Stimulated activated CD4-positive, alpha-beta T cell treated with anti-CD3 and anti-CD28 coated beads, TNF-alpha, amount 100 ng/mL, for 1 hour (primary cell): ENCODE results near the gene NMRAL1.

Experiments used
- DNase-seq, 3 donors: peaks; one replicate each; pipeline ENCODE4 v3.0.0-alpha.2; 2020; ENCODE audit warnings: low read depth in 3 of 3, low spot score in 1 of 3

Gene NMRAL1

GRCh38 chr16:4474192-4474961 is at the start of gene NMRAL1:
NMRAL1 (minus strand) TSS chr16:4474625; CDS start chr16:4474132, 493 bp downstream.
- peak; percentile 51 to 70 (median 55) for DNase-seq

DNA sequence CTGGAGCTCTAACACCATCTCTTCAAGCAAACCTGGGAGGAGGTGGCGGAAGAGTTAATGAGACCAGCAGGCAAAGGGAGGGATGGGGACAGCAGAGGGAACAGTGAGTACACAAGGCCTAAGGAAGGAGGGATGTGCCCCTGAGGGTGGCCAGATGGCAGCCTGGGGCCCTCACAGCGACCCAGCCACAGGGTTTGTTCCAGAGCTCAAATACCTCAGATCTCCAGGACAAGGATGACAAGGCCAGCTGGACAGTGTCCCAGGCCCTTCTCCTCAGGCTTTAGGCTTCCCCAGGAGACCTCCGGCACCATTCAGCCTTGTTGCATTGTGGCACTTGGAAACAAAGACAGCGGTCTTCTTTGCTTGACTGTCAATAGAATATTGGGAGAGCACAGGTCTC is 49.3 kb upstream of the NMRAL1 start:
- no peak for DNase-seq

DNA sequence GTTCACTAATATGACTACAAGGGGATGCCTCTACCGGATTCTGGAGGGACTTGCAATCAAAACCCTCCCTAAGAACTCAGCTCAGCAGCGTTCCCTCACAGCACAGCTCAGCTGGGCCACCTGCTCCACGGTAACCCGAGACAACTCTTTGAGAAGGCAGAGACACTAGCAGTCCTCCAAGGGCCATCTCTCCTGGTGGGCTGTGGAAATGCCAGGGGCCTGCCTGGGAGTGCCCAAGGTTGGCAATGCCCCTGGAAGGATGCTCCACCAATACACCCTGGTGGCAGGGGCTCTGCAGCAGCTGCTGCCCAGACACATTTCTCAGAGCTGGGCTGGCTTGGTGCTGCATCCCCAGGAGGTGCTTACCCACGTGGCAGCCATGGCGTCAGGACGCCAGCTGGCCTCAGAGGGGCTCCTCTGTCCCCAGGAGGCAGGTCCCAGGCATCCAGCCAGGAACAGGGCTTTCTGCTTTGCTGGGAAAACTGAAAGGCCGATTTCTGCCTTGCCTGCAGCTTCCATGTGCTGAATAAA is 47.7 kb upstream of the NMRAL1 start:
- no peak for DNase-seq

GRCh38 chr16:4520913-4521312 is 46.5 kb upstream of the NMRAL1 start:
- no peak for DNase-seq

- no peak for DNase-seq
Observed at GRCh38 chr16:4519274-4520058, 45.0 kb upstream of the NMRAL1 start.

DNA sequence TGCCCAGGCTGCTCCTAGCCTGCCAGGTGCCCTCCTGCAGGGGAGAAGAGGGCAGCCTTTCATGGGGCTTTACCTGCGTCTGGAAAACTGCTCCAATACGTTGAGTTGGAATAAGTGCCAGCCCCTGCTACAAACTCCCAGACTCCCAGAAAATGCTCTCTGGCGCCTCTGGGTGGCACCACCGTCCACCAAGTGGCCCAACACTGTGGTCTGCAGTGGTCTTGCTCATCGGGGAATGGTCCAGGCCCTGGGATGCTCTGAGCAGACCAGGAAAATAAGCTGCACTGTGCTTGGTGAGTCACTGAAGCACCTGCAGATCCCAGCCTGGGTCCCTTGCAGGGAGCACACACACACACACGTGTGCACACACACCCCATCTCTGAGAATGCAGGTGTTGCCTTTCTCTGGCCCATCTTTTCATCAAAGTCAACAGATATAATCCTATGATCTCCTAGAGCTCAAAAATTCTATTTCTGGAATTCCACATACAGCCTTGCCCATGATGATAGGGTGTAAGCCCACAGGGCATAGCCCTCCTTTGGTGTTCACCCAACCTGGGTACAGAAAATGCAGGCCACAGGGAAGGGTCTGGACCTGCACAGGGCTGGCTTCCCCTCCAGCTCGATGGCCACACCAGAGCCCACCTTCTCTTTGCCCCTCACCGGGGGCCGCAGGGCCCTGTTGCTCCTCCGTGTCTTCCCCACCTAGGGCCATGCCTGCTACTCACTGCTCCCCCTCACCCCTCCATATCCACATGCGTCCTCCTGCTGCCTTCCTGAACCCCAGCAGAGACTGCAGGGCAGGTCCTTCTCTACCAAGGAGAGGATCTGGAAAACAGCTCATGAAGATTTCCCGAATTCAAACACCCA is 43.6 kb upstream of the NMRAL1 start:
- no peak for DNase-seq

- no peak for DNase-seq
Observed at GRCh38 chr16:4515611-4516233, 41.3 kb upstream of the NMRAL1 start.

DNA sequence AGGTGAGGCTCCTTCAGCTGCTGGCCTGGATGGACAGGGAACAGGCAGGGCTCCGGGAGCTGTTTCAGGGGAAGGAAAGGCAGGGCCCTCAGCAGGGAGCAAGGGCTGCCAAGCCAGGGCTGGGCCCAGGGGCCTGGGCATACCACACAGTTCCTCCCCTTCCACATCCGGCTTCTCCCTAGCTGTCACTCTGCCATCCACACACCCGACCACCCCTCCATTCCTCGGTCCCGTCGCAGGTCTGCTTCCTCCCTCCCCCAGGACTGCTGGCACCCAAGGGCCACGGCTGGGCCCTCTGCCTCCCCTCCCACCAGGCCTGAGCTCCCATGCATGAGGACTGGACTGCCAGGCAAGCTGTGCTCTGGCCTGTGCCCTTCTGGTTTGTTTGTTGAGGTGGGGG is 40.2 kb upstream of the NMRAL1 start:
- DNase-seq: no peak

GRCh38 chr16:4513881-4514280 is 39.5 kb upstream of the NMRAL1 start:
- no peak for DNase-seq

- no peak for DNase-seq
Observed at GRCh38 chr16:4513086-4513860, 38.8 kb upstream of the NMRAL1 start.

- DNase-seq: no peak
Observed at GRCh38 chr16:4512473-4512872, 38.0 kb upstream of the NMRAL1 start.

DNA sequence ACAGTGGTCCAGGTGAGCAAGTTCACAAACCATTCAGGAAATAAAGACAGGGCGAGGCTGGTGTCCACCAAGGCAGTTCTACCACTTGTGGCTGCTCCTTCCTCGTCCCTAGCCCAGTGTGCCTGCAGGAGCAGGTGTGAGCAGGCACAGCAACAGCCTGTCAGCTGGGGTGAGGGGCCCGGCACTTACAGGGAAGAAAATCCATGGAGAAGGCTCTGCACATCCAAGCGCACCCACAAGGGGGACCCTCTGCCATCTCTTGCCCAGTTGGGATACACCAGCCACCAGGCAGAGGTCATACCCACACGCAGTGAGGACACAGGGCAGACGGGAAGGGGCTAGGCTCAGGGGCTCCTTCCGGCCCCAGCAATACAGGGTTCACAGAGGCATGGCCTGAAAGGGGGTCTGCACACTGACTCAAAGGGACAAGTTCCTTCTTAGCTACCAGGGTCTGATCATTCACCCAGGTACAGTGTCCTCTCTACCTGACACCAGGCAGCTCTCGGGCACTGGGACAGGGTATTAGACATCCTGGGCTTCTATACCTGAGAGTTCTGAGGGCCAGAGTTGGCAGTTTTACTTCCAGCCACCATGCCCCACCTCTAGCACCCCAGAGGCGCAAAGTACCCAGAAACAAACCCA is 37.1 kb upstream of the NMRAL1 start:
- no peak for DNase-seq

- DNase-seq: no peak
Observed at GRCh38 chr16:4510747-4511426, 36.5 kb upstream of the NMRAL1 start.

DNA sequence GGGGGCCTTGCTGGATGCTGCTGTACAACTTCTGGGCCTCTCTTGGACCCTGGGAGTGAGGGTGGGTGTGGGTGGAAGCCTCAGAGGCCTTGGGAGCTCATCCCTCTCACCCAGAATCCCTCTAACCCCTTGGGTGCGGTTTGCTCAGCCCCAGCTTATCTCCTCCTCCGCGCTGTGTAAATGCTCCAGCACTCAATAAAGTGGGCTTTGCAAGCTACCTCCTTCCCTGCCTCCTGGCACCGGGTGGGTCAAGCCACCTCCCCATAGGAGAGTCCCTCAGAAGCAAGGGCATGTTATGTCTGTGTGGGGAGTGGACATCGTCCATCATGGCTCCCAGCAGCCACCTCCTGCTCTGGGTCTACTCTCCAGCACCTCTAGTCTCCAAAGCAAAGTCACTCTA is 35.7 kb upstream of the NMRAL1 start:
- DNase-seq: no peak

DNA sequence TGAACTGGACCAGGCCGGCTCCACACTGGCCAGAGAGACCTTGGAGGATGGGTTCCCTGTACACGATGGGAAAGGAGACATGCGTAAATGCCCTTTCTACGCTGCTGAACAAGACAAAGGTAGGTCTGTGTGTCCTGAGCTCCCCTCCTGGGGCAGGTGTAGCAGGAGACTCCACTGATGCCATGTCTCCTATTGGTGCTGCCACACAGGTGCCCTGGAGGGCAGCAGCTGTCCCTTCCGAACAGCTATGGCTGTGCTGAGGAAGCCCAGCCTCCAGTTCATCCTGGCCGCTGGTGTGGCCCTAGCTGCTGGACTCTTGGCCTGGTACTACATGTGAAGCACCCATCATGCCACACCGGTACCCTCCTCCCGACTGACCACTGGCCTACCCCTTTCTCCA is 35.0 kb upstream of the NMRAL1 start:
- no peak for DNase-seq

- DNase-seq: no peak
Observed at GRCh38 chr16:4508806-4509205, 34.4 kb upstream of the NMRAL1 start.

GRCh38 chr16:4507588-4508345 is 33.3 kb upstream of the NMRAL1 start:
- DNase-seq: no peak

DNA sequence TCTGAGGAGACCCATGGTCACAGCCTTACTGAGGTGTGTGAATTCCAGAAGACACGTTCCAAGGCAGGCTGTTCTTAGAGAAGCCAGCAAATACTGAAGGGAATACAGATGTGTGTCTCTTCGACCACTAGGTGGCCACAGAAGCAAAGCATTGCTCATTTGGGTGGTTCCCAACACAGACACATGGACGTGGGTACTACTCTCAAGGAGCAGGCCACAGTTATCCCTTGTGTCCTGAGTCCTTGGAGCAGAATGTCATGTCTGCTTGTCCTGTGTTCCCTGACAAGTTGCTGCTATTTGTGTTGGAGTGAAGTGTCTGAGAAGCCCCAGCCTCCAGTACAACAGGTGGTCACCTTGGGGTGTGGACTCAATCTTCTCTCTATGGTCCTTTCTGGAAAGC is 32.0 kb upstream of the NMRAL1 start:
- peak in 2 of 3 donors; percentile 19 to 21 for DNase-seq
